Right atrium auricular region (tissue), 2 donors: ENCODE data around the gene RNF148. TPM values are rescaled to one million over a fixed set of nuclear protein-coding genes. Genes with fewer than 3 reads are reported as not detected.

Source experiments
- DNase-seq: peaks from one replicate; pipeline ENCODE4 v3.0.0-alpha.2; 2019; ENCODE audit warnings: low spot score
- H3K27ac ChIP-seq, 2 donors: fragments of 200-600 bp; sonication (generic); 1 replicate in 1 of 2; 2 replicates in 1 of 2; pipeline ENCODE4 v1.5.1; 2016 to 2019
- H3K27me3 ChIP-seq, 2 donors: fragments of 200-600 bp; sonication (generic); one replicate each; pipeline versions ENCODE4 v1.5.1 to v1.6.0; 2017 to 2019
- H3K36me3 ChIP-seq: fragments of 200-600 bp; sonication (generic); one replicate; pipeline ENCODE4 v1.5.1; 2016
- H3K4me1 ChIP-seq, 2 donors: fragments of 200-600 bp; sonication (generic); one replicate each; pipeline versions ENCODE4 v1.5.1 to v1.6.0; 2017 to 2019
- H3K4me3 ChIP-seq, 2 donors: fragments of 200-600 bp; sonication (generic); 1 replicate in 1 of 2; 2 replicates in 1 of 2; pipeline ENCODE4 v1.5.1; 2017 to 2019; ENCODE audit warnings: mild to moderate bottlenecking in 1 of 2, moderate library complexity in 1 of 2
- H3K9me3 ChIP-seq, 2 donors: fragments of 200-600 bp; sonication (generic); one replicate each; pipeline ENCODE4 v1.5.1; 2019
- total RNA-seq, 2 donors: library from RNA; depleted of rRNA; stranded (reverse); fragments of >200 nt; gene quantifications; one replicate each; pipeline ENCODE4 v1.1.0, GENCODE V29; 2016
- TF ChIP-seq, protein P1 (sequence below), 2 donors: fragments of 200-600 bp; sonication (generic); IDR thresholded peaks; one replicate each; pipeline ENCODE4 v1.5.1; 2019; ENCODE audit warnings: antibody characterized with exemption in 2 of 2

The RNF148 gene
- total RNA-seq, 2 donors from 2014 or later: 0.74 TPM; not detected in 1

DNA sequence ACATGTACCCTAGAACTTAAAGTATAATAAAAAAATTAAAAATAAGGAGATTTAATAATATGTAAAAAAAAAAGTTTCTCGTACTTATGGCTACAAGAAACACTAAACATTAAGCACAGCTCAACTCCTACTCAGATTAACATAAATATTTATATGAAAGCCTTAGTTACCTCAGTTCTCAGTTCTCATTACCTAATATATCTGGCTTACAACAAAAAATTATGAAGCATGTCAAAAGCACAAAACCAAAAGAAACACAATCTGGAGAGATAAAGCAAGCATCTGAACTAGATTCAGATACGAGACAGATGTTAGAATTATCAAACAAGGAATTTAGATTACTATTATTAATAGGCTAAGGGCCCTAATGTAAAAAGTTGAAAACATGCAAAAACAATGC lies 43.9 kb downstream of the RNF148 start:
- TF ChIP-seq, protein P1, sequence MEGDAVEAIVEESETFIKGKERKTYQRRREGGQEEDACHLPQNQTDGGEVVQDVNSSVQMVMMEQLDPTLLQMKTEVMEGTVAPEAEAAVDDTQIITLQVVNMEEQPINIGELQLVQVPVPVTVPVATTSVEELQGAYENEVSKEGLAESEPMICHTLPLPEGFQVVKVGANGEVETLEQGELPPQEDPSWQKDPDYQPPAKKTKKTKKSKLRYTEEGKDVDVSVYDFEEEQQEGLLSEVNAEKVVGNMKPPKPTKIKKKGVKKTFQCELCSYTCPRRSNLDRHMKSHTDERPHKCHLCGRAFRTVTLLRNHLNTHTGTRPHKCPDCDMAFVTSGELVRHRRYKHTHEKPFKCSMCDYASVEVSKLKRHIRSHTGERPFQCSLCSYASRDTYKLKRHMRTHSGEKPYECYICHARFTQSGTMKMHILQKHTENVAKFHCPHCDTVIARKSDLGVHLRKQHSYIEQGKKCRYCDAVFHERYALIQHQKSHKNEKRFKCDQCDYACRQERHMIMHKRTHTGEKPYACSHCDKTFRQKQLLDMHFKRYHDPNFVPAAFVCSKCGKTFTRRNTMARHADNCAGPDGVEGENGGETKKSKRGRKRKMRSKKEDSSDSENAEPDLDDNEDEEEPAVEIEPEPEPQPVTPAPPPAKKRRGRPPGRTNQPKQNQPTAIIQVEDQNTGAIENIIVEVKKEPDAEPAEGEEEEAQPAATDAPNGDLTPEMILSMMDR (IDR thresholded peaks at IDR 0.05): no peak
- H3K27me3 ChIP-seq: no peaks in the 10 kb centered on the region
- no peaks in the 10 kb centered on the region for H3K36me3 ChIP-seq

DNA sequence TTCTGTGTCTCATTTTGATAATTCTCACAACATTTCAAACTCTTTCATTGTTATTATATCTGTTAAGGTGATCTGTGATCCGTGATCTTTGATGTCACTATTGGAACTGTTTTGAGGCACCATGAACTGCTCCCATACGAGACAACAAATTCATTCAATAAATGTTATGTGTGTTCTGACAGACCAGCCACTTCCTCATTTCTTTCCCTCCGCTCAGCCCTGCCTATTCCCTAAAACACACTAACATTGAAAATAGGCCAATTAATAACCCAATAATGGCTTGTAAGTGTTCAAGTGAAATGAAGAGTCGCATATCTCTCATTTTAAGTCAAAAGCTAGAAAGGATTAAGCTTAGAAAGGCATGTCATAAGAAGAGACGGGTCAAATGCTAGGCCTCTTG lies 49.0 kb downstream of the RNF148 start:
- no peak overlapping the region for H3K4me3 ChIP-seq

More for the DNA sequence above, 43.9 kb downstream of the RNF148 start:
- H3K4me3 ChIP-seq: no peak overlapping the region
- H3K27ac ChIP-seq: no peak overlapping the region
- no peaks in the 10 kb centered on the region for H3K4me1 ChIP-seq
- no peaks in the 10 kb centered on the region for H3K9me3 ChIP-seq
- no peak for DNase-seq

DNA sequence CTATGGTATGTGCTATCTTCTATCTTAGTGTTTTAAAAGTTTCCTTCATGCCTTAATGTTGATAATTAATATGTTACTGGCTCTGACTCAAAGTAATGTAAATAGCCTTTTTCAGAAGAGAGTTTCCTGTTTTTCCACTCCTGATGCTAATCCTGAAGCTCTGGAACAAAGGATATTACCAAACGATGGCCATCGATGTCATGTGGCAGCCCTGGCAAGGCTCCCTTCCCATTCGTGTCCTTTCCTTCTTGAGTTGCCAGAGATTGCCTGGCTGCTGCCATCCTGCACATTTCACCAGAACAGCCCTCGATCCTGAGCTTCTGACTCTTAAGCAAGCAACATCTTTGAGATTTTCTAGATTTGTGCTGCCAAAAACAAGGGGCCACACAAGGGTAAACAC lies 49.8 kb downstream of the RNF148 start:
- Histone ChIP-seq H3K9me3 (no peaks in the 10 kb centered on the region), H3K27ac (no peak overlapping the region), H3K4me1 (no peaks in the 10 kb centered on the region), H3K36me3 (no peaks in the 10 kb centered on the region), H3K4me3 (no peak overlapping the region), H3K27me3 (no peaks in the 10 kb centered on the region)
- TF ChIP-seq, protein P1 (IDR thresholded peaks at IDR 0.05): no peak
- no peak for DNase-seq

More for the DNA sequence above, 49.0 kb downstream of the RNF148 start:
- Histone ChIP-seq H3K36me3 (no peaks in the 10 kb centered on the region), H3K27me3 (no peaks in the 10 kb centered on the region), H3K4me1 (no peaks in the 10 kb centered on the region), H3K9me3 (no peaks in the 10 kb centered on the region), H3K27ac (no peak overlapping the region)
- TF ChIP-seq, protein P1 (IDR thresholded peaks at IDR 0.05): no peak
- DNase-seq: no peak

Other genes with a start within 250 kb of the RNF148 start
- 1 to 10 TPM in 1 of 2 donors, not detected in 1; 1.1 TPM for gene RNF133, start 3.8 kb downstream of the RNF148 start, total RNA-seq
- 10 to 100 TPM; 11.8 to 19.9 TPM for gene CADPS2, start 183.5 kb upstream of the RNF148 start, total RNA-seq